GM12878 (cell line): ENCODE measurements around the gene ZBTB7B. TPM values are rescaled to one million over a fixed set of nuclear protein-coding genes. Genes with fewer than 3 reads are reported as not detected.

Source experiments
- ATAC-seq: fragments of 200-7000 bp; cut with Tn5 transposase; 3 replicates; pipeline ENCODE4 v1.9.1; 2020; ENCODE audit warnings: mild to moderate bottlenecking, moderate library complexity
- BruUV-seq: library from RNA; stranded (reverse); fragments of 400-500 nt; replicated peaks from 2 replicates; lab custom pipeline; 2021; lab: Mats Ljungman, UMichigan
- CTCF ChIA-PET: fragments of 300-600 bp; sonication (Branson Sonifier 250); formaldehyde crosslinking; extraction: SDS; loops from one replicate; lab custom pipeline; 2021; ENCODE audit warnings: inconsistent platforms; lab: Yijun Ruan, JAX
- POLR2A ChIA-PET: fragments of 350-600 bp; formaldehyde crosslinking; extraction: SDS; loops from one replicate; lab custom pipeline; 2021; ENCODE audit warnings: inconsistent platforms; lab: Charles Lee
- RAD21 ChIA-PET: fragments of 300-600 bp; sonication (Branson Sonifier 250); formaldehyde crosslinking; loops from one replicate; lab custom pipeline; 2023; ENCODE audit warnings: antibody characterized with exemption; ENCODE audit not compliant: unreplicated experiment; lab: Charles Lee
- SMC1A ChIA-PET: fragments of 300-600 bp; sonication (Branson Sonifier 250); formaldehyde crosslinking; loops from one replicate; lab custom pipeline; 2023; ENCODE audit not compliant: unreplicated experiment, uncharacterized antibody; lab: Charles Lee
- DNase-seq: peaks from one replicate; pipeline ENCODE4 v3.0.0-alpha.2; 2011; ENCODE audit warnings: low read depth, low spot score
- FAIRE-seq: peaks from 3 replicates; lab custom pipeline; 2011; peaks lifted over from hg19 to GRCh38; lab: Jason Lieb, UNC
- H2AFZ ChIP-seq: 2 replicates; pipeline ENCODE4 v1.6.0; 2011; ENCODE audit warnings: low read depth, low read length, control low read depth; ENCODE audit not compliant: control insufficient read depth
- H3K27ac ChIP-seq: 2 replicates; pipeline ENCODE4 v1.5.1; 2011; ENCODE audit warnings: control low read depth; ENCODE audit not compliant: control insufficient read depth, insufficient read depth
- H3K27me3 ChIP-seq, 2 experiments: replicated peaks in 1 of 2; 2 replicates each; pipeline versions ENCODE4 v1.6.0 to v1.6.1; 2011; ENCODE audit warnings: low read length in 1 of 2; ENCODE audit not compliant: control insufficient read depth in 2 of 2, insufficient read depth in 2 of 2
- H3K36me3 ChIP-seq, 2 experiments: 2 replicates each; pipeline ENCODE4 v1.5.1; 2011; ENCODE audit warnings: low read length in 1 of 2; ENCODE audit not compliant: control insufficient read depth in 2 of 2, insufficient read depth in 2 of 2
- H3K4me1 ChIP-seq: 2 replicates; pipeline ENCODE4 v1.6.1; 2011; ENCODE audit warnings: mild to moderate bottlenecking, low read length, moderate library complexity, mixed read lengths; ENCODE audit not compliant: control insufficient read depth, insufficient read depth
- H3K4me2 ChIP-seq: 2 replicates; pipeline ENCODE4 v1.6.0; 2011; ENCODE audit warnings: control low read depth; ENCODE audit not compliant: control insufficient read depth, insufficient read depth
- H3K4me3 ChIP-seq: fragments of 200-600 bp; sonication (generic); 2 replicates; pipeline ENCODE4 v1.5.1; 2016
- H3K79me2 ChIP-seq: 2 replicates; pipeline ENCODE4 v1.6.0; 2011; ENCODE audit warnings: low read length; ENCODE audit not compliant: control insufficient read depth, insufficient read depth
- H3K9ac ChIP-seq: 2 replicates; pipeline ENCODE4 v1.8.0; 2011; ENCODE audit warnings: low read length, control low read depth, mixed read lengths; ENCODE audit not compliant: control insufficient read depth, insufficient read depth
- H3K9me3 ChIP-seq: replicated peaks from 3 replicates; pipeline ENCODE4 v1.5.1; 2011; ENCODE audit warnings: mild to moderate bottlenecking, low read length; ENCODE audit not compliant: control insufficient read depth, insufficient read depth
- H4K20me1 ChIP-seq: 2 replicates; pipeline ENCODE4 v1.6.0; 2011; ENCODE audit not compliant: control insufficient read depth, insufficient read depth
- ATF7 ChIP-seq: fragments of 450-650 bp; IDR thresholded peaks from 2 replicates; pipeline ENCODE4 v1.6.1; 2016; ENCODE audit warnings: low read depth, mild to moderate bottlenecking
- EGR1 ChIP-seq, 2 experiments: IDR thresholded peaks; 1 replicate in 1 of 2; 2 replicates in 1 of 2; pipeline ENCODE4 v1.6.1; 2011 to 2012; ENCODE audit warnings: low read depth in 2 of 2, low read length in 2 of 2, borderline replicate concordance in 1 of 2, mild to moderate bottlenecking in 1 of 2, moderate library complexity in 1 of 2
- FOXK2 ChIP-seq: fragments of 450-650 bp; IDR thresholded peaks from 2 replicates; pipeline ENCODE4 v1.6.1; 2017; ENCODE audit warnings: mild to moderate bottlenecking, moderate library complexity
- HCFC1 ChIP-seq: fragments of 150-350 bp; IDR thresholded peaks from 2 replicates; pipeline ENCODE4 v1.6.1; 2014; ENCODE audit warnings: low read length
- HDGF ChIP-seq: fragments of 450-650 bp; IDR thresholded peaks from 2 replicates; pipeline ENCODE4 v1.6.1; 2016; ENCODE audit warnings: antibody characterized with exemption
- IKZF1 ChIP-seq: fragments of 450-650 bp; conservative IDR thresholded peaks from 2 replicates; pipeline ENCODE4 v1.6.1; 2017; ENCODE audit warnings: antibody characterized with exemption, mild to moderate bottlenecking
- MTA2 ChIP-seq: fragments of 450-650 bp; IDR thresholded peaks from 2 replicates; pipeline ENCODE4 v1.6.1; 2016; ENCODE audit warnings: low read depth, mild to moderate bottlenecking, moderate library complexity
- NBN ChIP-seq: fragments of 450-650 bp; IDR thresholded peaks from 2 replicates; pipeline ENCODE4 v1.6.1; 2016
- NRF1 ChIP-seq: conservative IDR thresholded peaks from 2 replicates; pipeline ENCODE4 v1.6.1; 2011; ENCODE audit warnings: mild to moderate bottlenecking, low read depth, low read length, improper control_type of control experiment
- POLR2AphosphoS5 ChIP-seq: IDR thresholded peaks from 2 replicates; pipeline ENCODE4 v1.6.1; 2011; ENCODE audit warnings: mild to moderate bottlenecking, low read length, inconsistent platforms
- SPI1 ChIP-seq: IDR thresholded peaks from 2 replicates; pipeline ENCODE4 v1.6.1; 2011; ENCODE audit warnings: low read depth, mild to moderate bottlenecking, low read length, moderate library complexity, borderline replicate concordance; ENCODE audit not compliant: insufficient read depth
- SREBF2 ChIP-seq: IDR thresholded peaks from 2 replicates; pipeline ENCODE4 v1.6.1; 2012; ENCODE audit warnings: mild to moderate bottlenecking, low read length
- STAT1 ChIP-seq: fragments of 450-650 bp; conservative IDR thresholded peaks from 2 replicates; pipeline ENCODE4 v1.6.1; 2014; ENCODE audit warnings: antibody characterized with exemption, mild to moderate bottlenecking
- TAF1 ChIP-seq: IDR thresholded peaks from 2 replicates; pipeline ENCODE4 v1.6.1; 2011; ENCODE audit warnings: mild to moderate bottlenecking, low read depth, low read length, borderline replicate concordance
- ZNF24 ChIP-seq: fragments of 450-650 bp; IDR thresholded peaks from 2 replicates; pipeline ENCODE4 v1.6.1; 2017; ENCODE audit warnings: antibody characterized with exemption, mild to moderate bottlenecking
- WGBS: methylation state at CpG from one replicate; pipeline ENCODE4 v1.1.6; 2016; ENCODE audit warnings: low lambda C conversion rate; ENCODE audit not compliant: insufficient replicate concordance, insufficient coverage; ENCODE audit errors: missing lambda C conversion rate; 5-methylcytosine and 5-hydroxymethylcytosine counted together
- in situ Hi-C: fragments of 300-500 bp; cut with MboI; formaldehyde crosslinking; loops from 9 replicates; pipeline ENCODE4 v1.14.3; 2018; ENCODE audit warnings: mixed read lengths
- intact Hi-C: fragments of 100-400 bp; cut with micrococcal nuclease; formaldehyde crosslinking; loops from one replicate; pipeline ENCODE4 v1.14.2; 2022; ENCODE audit not compliant: unreplicated experiment
- polyA plus RNA-seq, 11 experiments: library from polyadenylated mRNA; depleted of rRNA in 4 of 11; unstranded in 6 of 11; stranded (reverse) in 5 of 11; fragments of >200 nt; fragmentation: Nextera tagmentation in 4 of 11; fragmentation: Illumina TruSeq in 1 of 11; extraction: Ambion mirVana in 4 of 11; extraction: Trizol in 1 of 11; gene quantifications; 1 replicate in 1 of 11; 2 replicates in 10 of 11; pipeline versions ENCODE4 v1.2.1 to v1.2.3, GENCODE V29; 2011 to 2016; ENCODE audit warnings: inconsistent platforms in 2 of 11, missing spikeins in 2 of 11, low read depth in 1 of 11
- total RNA-seq, 4 experiments: library from RNA; depleted of rRNA in 3 of 4; stranded (reverse); fragments of >200 nt in 3 of 4; fragmentation: Illumina TruSeq in 1 of 4; extraction: Trizol in 1 of 4; gene quantifications; 2 replicates each; pipeline versions ENCODE4 v1.2.1 to v1.2.3, GENCODE V29; 2013 to 2021
- TF ChIP-seq, protein P1 (sequence below): fragments of 450-650 bp; IDR thresholded peaks from 2 replicates; pipeline ENCODE4 v1.6.1; 2016; ENCODE audit warnings: mild to moderate bottlenecking
- TF ChIP-seq, protein P2 (sequence below): fragments of 450-650 bp; IDR thresholded peaks from 2 replicates; pipeline ENCODE4 v1.6.1; 2017; ENCODE audit warnings: mild to moderate bottlenecking, low read depth, inconsistent platforms; ENCODE audit not compliant: poor library complexity, severe bottlenecking
- TF ChIP-seq, protein P3 (sequence below): fragments of 450-650 bp; IDR thresholded peaks from 2 replicates; pipeline ENCODE4 v1.6.1; 2017; ENCODE audit warnings: mild to moderate bottlenecking

The ZBTB7B gene
- total and polyA plus RNA-seq, 10 of the 15 experiments (the other 5 are each of a cell fraction or from before 2014, with no cell fraction given), result 0.11 to 44.9 (median 11.3) TPM

DNA sequence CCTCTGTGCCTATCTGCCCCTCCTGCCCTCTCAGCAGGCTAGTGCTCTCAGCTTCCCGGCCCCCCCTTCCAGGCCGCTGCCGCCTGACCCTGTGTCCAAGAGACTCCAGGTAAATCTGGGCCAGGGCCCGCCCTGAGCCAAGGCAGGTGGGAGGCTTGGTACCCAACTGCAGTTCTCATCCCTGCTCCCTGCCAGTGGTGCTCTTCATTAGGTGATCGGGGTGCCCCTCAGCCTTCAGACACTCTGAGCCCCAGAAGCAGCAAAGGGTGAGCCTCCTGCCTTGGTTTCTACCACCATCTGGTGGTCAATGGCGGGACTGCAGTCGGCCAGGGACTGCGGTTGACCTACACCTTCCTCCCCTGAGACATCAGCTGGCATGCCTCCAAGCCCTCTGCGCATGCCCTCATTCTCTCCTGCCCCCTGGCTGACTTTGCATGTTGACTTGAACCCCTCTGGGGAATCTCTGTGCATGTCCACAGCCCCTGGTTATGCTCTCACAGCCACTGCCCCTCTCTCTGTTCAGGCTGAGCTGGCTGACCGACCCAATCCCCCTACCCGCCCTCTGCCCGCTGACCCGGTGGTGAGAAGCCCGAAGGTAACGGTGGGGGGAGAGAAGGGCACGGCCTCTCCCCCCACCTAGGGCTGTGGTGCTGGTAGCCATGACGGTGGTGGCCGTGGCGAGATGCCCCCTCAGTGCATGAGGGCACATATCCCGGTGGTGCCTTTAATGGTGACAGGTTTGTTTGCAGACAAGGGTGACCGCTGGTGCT, 59.0 kb downstream of the ZBTB7B start:
- Histone ChIP-seq H3K4me2 (peak overlapping the region; percentile 69), H3K9me3 (no peaks in the 10 kb centered on the region), H2AFZ (peak overlapping the region; percentile 79), H3K36me3 (no peaks in the 10 kb centered on the region), H3K9ac (no peak overlapping the region), H3K79me2 (no peaks in the 10 kb centered on the region), H3K27me3 (no peaks in the 10 kb centered on the region), H3K4me1 (peaks cover 16% of the 10 kb centered on the region), H3K4me3 (no peak overlapping the region; the same call in 1 of the 2 replicates), H4K20me1 (no peaks in the 10 kb centered on the region), H3K27ac (no peak overlapping the region)
- ChIA-PET POLR2A (interaction anchor here (0.7 to 1.3 kb wide), 3 partner anchors 13 to 125 kb away, joined by 3 read pairs; partner anchors contain the start of gene PMVK), RAD21 (interaction anchor here (0.5 to 2.7 kb wide), 20 partner anchors 10 to 581 kb away, joined by 3 to 22 read pairs (median 4); partner anchors contain the start of genes ADAM15, FLAD1, KRTCAP2 and PBXIP1), SMC1A (interaction anchor here (0.6 to 3.5 kb wide), 22 partner anchors 8 to 502 kb away, joined by 3 to 15 read pairs (median 4); partner anchors contain the start of genes ADAM15, FLAD1 and PBXIP1), CTCF (interaction anchor here (0.5 to 15.5 kb wide), 52 partner anchors 9 to 582 kb away, joined by 3 to 195 read pairs (median 4); partner anchors contain the start of genes ADAM15, CKS1B, EFNA3 and FLAD1)
- DNase-seq (peak; percentile 96), ATAC-seq (peak; percentile 71), FAIRE-seq (peak; percentile 99)
- BruUV-seq, result no TSS peak
- in situ Hi-C loops, result loop anchor here (5.0 kb wide), 1 partner anchor 499 kb away; no protein-coding TSS in a partner anchor
- WGBS, result 21% methylated on average over 20 of the region's 21 CpGs
- intact Hi-C loops, result loop anchor here (1.0 to 5.0 kb wide), 6 partner anchors 16 to 503 kb away; partner anchors contain the start of genes CKS1B, SHC1 and UBE2Q1
- TF ChIP-seq FOXK2, result peak; percentile 51
- TF ChIP-seq, protein P1, sequence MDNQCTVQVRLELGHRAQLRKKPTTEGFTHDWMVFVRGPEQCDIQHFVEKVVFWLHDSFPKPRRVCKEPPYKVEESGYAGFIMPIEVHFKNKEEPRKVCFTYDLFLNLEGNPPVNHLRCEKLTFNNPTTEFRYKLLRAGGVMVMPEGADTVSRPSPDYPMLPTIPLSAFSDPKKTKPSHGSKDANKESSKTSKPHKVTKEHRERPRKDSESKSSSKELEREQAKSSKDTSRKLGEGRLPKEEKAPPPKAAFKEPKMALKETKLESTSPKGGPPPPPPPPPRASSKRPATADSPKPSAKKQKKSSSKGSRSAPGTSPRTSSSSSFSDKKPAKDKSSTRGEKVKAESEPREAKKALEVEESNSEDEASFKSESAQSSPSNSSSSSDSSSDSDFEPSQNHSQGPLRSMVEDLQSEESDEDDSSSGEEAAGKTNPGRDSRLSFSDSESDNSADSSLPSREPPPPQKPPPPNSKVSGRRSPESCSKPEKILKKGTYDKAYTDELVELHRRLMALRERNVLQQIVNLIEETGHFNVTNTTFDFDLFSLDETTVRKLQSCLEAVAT, result peak; percentile 73; the same call in 1 of the 2 replicates
- TF ChIP-seq NBN, result peak; percentile 67; the same call in 1 of the 2 replicates
- TF ChIP-seq SPI1, result peak; percentile 10; the same call in 1 of the 2 replicates
- TF ChIP-seq STAT1, result peak; percentile 18; the same call in 1 of the 2 replicates
- TF ChIP-seq ATF7, result no peak
- TF ChIP-seq, protein P2, sequence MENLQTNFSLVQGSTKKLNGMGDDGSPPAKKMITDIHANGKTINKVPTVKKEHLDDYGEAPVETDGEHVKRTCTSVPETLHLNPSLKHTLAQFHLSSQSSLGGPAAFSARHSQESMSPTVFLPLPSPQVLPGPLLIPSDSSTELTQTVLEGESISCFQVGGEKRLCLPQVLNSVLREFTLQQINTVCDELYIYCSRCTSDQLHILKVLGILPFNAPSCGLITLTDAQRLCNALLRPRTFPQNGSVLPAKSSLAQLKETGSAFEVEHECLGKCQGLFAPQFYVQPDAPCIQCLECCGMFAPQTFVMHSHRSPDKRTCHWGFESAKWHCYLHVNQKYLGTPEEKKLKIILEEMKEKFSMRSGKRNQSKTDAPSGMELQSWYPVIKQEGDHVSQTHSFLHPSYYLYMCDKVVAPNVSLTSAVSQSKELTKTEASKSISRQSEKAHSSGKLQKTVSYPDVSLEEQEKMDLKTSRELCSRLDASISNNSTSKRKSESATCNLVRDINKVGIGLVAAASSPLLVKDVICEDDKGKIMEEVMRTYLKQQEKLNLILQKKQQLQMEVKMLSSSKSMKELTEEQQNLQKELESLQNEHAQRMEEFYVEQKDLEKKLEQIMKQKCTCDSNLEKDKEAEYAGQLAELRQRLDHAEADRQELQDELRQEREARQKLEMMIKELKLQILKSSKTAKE, result peak; percentile 34
- peak; percentile 46; the same call in 1 of the 2 replicates for TF ChIP-seq HCFC1
- TF ChIP-seq NRF1, result peak; percentile 60
- TF ChIP-seq SREBF2, result no peak
- no peak for TF ChIP-seq TAF1
- 0 out of 2 replicates have a peak, but pooled peaks have one; percentile 12 for TF ChIP-seq MTA2
- no peak for TF ChIP-seq ZNF24
- TF ChIP-seq HDGF, result peak; percentile 58; the same call in 1 of the 2 replicates
- 0 out of 3 replicates have a peak, but pooled peaks of 1 of the 2 experiments have one; percentile 3 for TF ChIP-seq EGR1 (IDR thresholded peaks at IDR 0.05; ENCODE audit: borderline replicate concordance in 1 of 2, low read depth in 2 of 2, low read length in 2 of 2)
- TF ChIP-seq POLR2AphosphoS5, result peak; percentile 43; the same call in 1 of the 2 replicates
- 0 out of 2 replicates have a peak, but pooled peaks have one; percentile 21 for TF ChIP-seq IKZF1
- TF ChIP-seq, protein P3, sequence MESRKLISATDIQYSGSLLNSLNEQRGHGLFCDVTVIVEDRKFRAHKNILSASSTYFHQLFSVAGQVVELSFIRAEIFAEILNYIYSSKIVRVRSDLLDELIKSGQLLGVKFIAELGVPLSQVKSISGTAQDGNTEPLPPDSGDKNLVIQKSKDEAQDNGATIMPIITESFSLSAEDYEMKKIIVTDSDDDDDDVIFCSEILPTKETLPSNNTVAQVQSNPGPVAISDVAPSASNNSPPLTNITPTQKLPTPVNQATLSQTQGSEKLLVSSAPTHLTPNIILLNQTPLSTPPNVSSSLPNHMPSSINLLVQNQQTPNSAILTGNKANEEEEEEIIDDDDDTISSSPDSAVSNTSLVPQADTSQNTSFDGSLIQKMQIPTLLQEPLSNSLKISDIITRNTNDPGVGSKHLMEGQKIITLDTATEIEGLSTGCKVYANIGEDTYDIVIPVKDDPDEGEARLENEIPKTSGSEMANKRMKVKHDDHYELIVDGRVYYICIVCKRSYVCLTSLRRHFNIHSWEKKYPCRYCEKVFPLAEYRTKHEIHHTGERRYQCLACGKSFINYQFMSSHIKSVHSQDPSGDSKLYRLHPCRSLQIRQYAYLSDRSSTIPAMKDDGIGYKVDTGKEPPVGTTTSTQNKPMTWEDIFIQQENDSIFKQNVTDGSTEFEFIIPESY, result no peak
